Measurements from ENCODE around the gene GPR39. TPM values are rescaled to one million over a fixed set of nuclear protein-coding genes. Genes with fewer than 3 reads are reported as not detected.

GPR39 gene
- total RNA-seq, 1 experiment from 2014 or later = 34.8 TPM

GRCh38 chr2:132607426-132608090, 191.0 kb downstream of the GPR39 start:
- DNase-seq (no peak), ATAC-seq (no peak)
- H3F3A ChIP-seq (ENCODE audit: low read length, unreplicated experiment) = no peaks in the 10 kb centered on the region
- no peaks in the 10 kb centered on the region for H3K9me3 ChIP-seq (ENCODE audit: low read length)
- no peaks in the 10 kb centered on the region for H3K27me3 ChIP-seq (ENCODE audit: low read length)
- no peaks in the 10 kb centered on the region for H3K79me2 ChIP-seq (ENCODE audit: low read length)
- POLR2A ChIA-PET (ENCODE audit: unreplicated experiment) = no interaction called here
- no peak overlapping the region for H3K27ac ChIP-seq (ENCODE audit: low read length)
- H3K36me3 ChIP-seq (ENCODE audit: low read depth, low read length) = no peaks in the 10 kb centered on the region
- no peak overlapping the region for H3K4me2 ChIP-seq (ENCODE audit: low read length)
- H4K20me1 ChIP-seq (ENCODE audit: low read length) = no peaks in the 10 kb centered on the region
- no TSS peak for BruUV-seq (replicated peaks)
- TF ChIP-seq EZH2 (IDR thresholded peaks at IDR 0.05; ENCODE audit: low read length, unreplicated experiment) (no peak), EZH2phosphoT487 (IDR thresholded peaks at IDR 0.05; ENCODE audit: borderline replicate concordance, low read length) (no peak), CTCF (conservative IDR thresholded peaks at IDR 0.05; ENCODE audit: low read depth, low read length) (no peak)
- CTCF ChIA-PET = no interaction called here
- no peaks in the 10 kb centered on the region for H3K4me1 ChIP-seq (ENCODE audit: insufficient read depth, low read length)
- H2AFZ ChIP-seq (ENCODE audit: low read length) = no peak overlapping the region
- no peak overlapping the region for H3K4me3 ChIP-seq (ENCODE audit: low read length)
- H3K9ac ChIP-seq (ENCODE audit: low read length) = no peak overlapping the region
- intact Hi-C loops (cut with micrococcal nuclease) = no loop called here
- H3K9me2 ChIP-seq (replicated peaks; ENCODE audit: low read length) = no peaks in the 10 kb centered on the region

GRCh38 chr2:132608311-132608710, 191.7 kb downstream of the GPR39 start:
- no peak overlapping the region for H3K27ac ChIP-seq (ENCODE audit: low read length)
- BruUV-seq (replicated peaks) = no TSS peak
- POLR2A ChIA-PET (ENCODE audit: unreplicated experiment) = no interaction called here
- H3K4me2 ChIP-seq (ENCODE audit: low read length) = no peak overlapping the region
- H3F3A ChIP-seq (ENCODE audit: low read length, unreplicated experiment) = no peaks in the 10 kb centered on the region
- TF ChIP-seq EZH2 (IDR thresholded peaks at IDR 0.05; ENCODE audit: low read length, unreplicated experiment) = no peak
- no peak for TF ChIP-seq EZH2phosphoT487 (IDR thresholded peaks at IDR 0.05; ENCODE audit: borderline replicate concordance, low read length)
- no peak for TF ChIP-seq CTCF (conservative IDR thresholded peaks at IDR 0.05; ENCODE audit: low read depth, low read length)
- no peaks in the 10 kb centered on the region for H3K36me3 ChIP-seq (ENCODE audit: low read depth, low read length)
- no peaks in the 10 kb centered on the region for H3K4me1 ChIP-seq (ENCODE audit: insufficient read depth, low read length)
- H3K27me3 ChIP-seq (ENCODE audit: low read length) = no peaks in the 10 kb centered on the region
- H3K9me2 ChIP-seq (replicated peaks; ENCODE audit: low read length) = no peaks in the 10 kb centered on the region
- CTCF ChIA-PET = no interaction called here
- H2AFZ ChIP-seq (ENCODE audit: low read length) = no peak overlapping the region
- no peaks in the 10 kb centered on the region for H3K9me3 ChIP-seq (ENCODE audit: low read length)
- no peaks in the 10 kb centered on the region for H4K20me1 ChIP-seq (ENCODE audit: low read length)
- intact Hi-C loops (cut with micrococcal nuclease) = no loop called here
- H3K9ac ChIP-seq (ENCODE audit: low read length) = no peak overlapping the region
- H3K79me2 ChIP-seq (ENCODE audit: low read length) = 0 out of 2 replicates have a peak, but pooled peaks cover 1% of the 10 kb centered on the region
- DNase-seq = no peak
- no peak overlapping the region for H3K4me3 ChIP-seq (ENCODE audit: low read length)
- no peak for ATAC-seq

GRCh38 chr2:132609101-132609890, 192.7 kb downstream of the GPR39 start:
- no peaks in the 10 kb centered on the region for H3K27me3 ChIP-seq (ENCODE audit: low read length)
- no peak overlapping the region for H3K27ac ChIP-seq (ENCODE audit: low read length)
- no peaks in the 10 kb centered on the region for H3K9me3 ChIP-seq (ENCODE audit: low read length)
- POLR2A ChIA-PET (ENCODE audit: unreplicated experiment) = no interaction called here
- H3K4me1 ChIP-seq (ENCODE audit: insufficient read depth, low read length) = no peaks in the 10 kb centered on the region
- H3K79me2 ChIP-seq (ENCODE audit: low read length) = 0 out of 2 replicates have a peak, but pooled peaks cover 6% of the 10 kb centered on the region
- H3K36me3 ChIP-seq (ENCODE audit: low read depth, low read length) = no peaks in the 10 kb centered on the region
- H4K20me1 ChIP-seq (ENCODE audit: low read length) = no peaks in the 10 kb centered on the region
- CTCF ChIA-PET = no interaction called here
- DNase-seq (no peak), ATAC-seq (no peak)
- no peak overlapping the region for H2AFZ ChIP-seq (ENCODE audit: low read length)
- no peaks in the 10 kb centered on the region for H3F3A ChIP-seq (ENCODE audit: low read length, unreplicated experiment)
- no peak overlapping the region for H3K4me2 ChIP-seq (ENCODE audit: low read length)
- BruUV-seq (replicated peaks) = no TSS peak
- intact Hi-C loops (cut with micrococcal nuclease) = no loop called here
- H3K9ac ChIP-seq (ENCODE audit: low read length) = no peak overlapping the region
- TF ChIP-seq EZH2phosphoT487 (IDR thresholded peaks at IDR 0.05; ENCODE audit: borderline replicate concordance, low read length) (no peak), EZH2 (IDR thresholded peaks at IDR 0.05; ENCODE audit: low read length, unreplicated experiment) (no peak), CTCF (conservative IDR thresholded peaks at IDR 0.05; ENCODE audit: low read depth, low read length) (no peak)
- no peaks in the 10 kb centered on the region for H3K9me2 ChIP-seq (replicated peaks; ENCODE audit: low read length)
- no peak overlapping the region for H3K4me3 ChIP-seq (ENCODE audit: low read length)

Data from PC-3 (cell line).